HG02763 (cell line): ENCODE measurements around the gene ARFGAP1.
"Not testable (repeated sequence)": the region's sequence is repeated elsewhere in the genome, so short reads cannot be mapped to it uniquely, and the experiment has no call there.

ENCODE experiments used
- ATAC-seq: cut with Tn5 transposase; IDR thresholded peaks from one replicate; pipeline ENCODE4 v1.9.1; 2021; ENCODE audit warnings: mild to moderate bottlenecking, moderate library complexity; ENCODE audit not compliant: unreplicated experiment

Gene ARFGAP1

DNA sequence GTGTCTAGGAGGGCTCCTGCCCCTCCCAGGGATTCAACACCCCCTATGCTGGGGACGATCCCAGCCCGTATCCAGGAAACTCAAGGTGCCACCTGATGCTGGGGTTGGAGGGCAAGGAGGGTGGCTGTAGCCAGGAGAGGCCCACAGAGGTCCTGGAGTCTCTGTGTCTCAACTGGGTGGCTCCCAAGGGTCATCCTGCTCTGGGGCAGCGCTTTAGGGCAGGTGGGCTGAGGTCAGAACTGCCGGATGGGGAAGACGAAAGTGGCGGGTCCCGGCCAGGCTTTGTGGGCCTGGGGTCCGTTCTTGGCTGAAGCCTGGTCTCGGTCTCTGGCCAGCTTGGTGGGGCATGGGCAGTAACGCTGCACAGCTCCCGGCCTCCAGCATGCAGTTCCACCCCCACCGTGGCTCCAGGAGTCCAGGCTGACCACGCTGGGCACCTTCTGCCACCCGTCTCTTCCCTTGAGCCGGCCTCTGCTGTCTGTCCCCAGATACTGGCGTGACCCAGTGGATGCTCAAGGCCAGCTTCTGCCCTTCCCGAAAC lies 17.6 kb downstream of the ARFGAP1 start:
- ATAC-seq, result no peak

- ATAC-seq, result no peak
Measured at GRCh38 chr20:63290677-63291472, 18.3 kb downstream of the ARFGAP1 start.

- ATAC-seq, result no peak
Measured at GRCh38 chr20:63291811-63292210, 19.2 kb downstream of the ARFGAP1 start.

- no peak for ATAC-seq
Measured at GRCh38 chr20:63292292-63292701, 19.7 kb downstream of the ARFGAP1 start.

GRCh38 chr20:63292904-63293303 lies 20.3 kb downstream of the ARFGAP1 start, which contains the start of gene COL20A1:
Gene COL20A1 (plus strand): TSS chr20:63293186. CDS start chr20:63295108, 1,922 bp downstream.
- ATAC-seq, result no peak

DNA sequence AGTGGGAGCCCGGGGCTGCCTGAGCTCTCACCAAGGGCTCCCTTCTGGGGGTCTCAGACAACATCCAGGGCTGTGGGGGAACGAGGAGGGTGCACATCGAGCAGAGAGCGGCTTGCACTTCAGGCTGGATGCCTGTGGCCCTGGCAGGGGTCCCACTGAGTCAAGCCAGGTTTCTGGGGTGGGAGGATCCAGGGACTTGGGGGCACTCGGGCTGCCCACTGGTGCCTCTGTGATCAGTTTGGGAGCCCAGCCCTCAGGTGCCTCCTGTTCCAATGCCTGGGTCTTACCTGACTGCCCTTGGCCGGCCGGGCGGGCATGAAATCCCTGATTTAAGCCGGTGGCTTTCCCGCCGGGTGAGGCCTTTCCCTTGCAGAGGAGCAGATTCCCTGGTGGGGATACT lies 20.8 kb downstream of the ARFGAP1 start:
- ATAC-seq, result no peak

GRCh38 chr20:63293871-63294535 lies 21.4 kb downstream of the ARFGAP1 start:
- ATAC-seq, result no peak

DNA sequence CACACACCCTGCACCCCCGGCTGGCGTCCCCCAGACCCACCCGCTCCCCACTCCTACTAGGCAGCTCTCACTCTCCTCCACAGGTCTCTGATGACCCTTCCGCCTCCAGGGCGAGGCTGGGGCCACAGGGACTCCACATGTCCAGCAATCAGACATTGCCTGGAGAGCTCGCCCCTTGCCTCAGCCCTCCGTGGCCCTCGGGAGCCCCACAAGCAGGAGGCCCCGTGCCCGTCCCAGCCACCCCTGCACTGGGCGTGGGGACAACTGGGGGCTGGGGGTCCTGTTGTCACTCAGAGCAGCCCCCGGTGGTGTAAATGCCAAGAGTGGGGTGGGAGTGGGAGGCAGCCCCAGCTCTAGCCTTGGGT lies 21.9 kb downstream of the ARFGAP1 start:
- no peak for ATAC-seq

- no peak for ATAC-seq
Measured at GRCh38 chr20:63295018-63295417, 22.4 kb downstream of the ARFGAP1 start.

DNA sequence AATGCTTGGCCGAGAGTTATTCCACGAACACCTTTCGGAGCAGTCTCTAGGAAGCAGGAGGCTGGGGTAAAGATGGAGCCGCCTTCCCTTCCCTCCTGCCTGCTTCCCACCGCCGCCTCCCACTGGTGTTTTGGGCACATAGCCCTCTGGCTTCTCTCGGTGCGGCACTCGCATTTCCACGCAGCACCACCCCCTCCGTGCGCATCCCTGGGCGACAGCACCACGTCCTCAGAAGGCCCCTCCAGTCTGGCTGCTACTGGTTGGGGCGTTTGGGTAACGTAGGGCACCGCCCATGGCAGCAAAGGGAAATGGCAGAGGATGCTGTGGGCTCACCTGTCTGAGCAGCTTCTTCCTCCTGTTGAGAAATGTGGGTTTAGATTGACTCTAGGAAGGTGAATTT lies 22.8 kb downstream of the ARFGAP1 start:
- ATAC-seq, result no peak

DNA sequence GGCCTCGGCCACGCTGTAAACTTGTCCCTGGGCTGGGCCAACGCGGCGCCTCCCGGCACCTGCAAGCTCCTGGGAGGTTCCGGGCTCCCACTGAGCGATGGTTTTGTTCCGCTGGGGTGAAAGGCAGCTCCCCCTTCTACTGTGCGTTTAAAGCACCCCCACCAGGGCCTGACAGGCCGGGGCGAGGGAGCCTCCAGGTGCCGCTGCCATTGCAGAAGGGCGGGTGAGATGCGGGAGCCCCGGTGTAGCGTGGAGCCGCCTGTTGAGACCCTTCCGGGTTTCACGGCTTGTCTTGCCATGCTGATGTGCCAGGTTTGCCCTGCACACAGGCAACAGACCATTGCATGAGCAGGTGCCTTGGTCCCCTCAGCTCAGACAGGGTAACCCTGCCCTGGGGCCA lies 23.2 kb downstream of the ARFGAP1 start:
- ATAC-seq, result no peak

GRCh38 chr20:63296531-63297299 lies 24.1 kb downstream of the ARFGAP1 start:
- no peak for ATAC-seq

- ATAC-seq, result no peak
Measured at GRCh38 chr20:63297371-63297781, 24.8 kb downstream of the ARFGAP1 start.

GRCh38 chr20:63297796-63298572 lies 25.4 kb downstream of the ARFGAP1 start:
- no peak for ATAC-seq

DNA sequence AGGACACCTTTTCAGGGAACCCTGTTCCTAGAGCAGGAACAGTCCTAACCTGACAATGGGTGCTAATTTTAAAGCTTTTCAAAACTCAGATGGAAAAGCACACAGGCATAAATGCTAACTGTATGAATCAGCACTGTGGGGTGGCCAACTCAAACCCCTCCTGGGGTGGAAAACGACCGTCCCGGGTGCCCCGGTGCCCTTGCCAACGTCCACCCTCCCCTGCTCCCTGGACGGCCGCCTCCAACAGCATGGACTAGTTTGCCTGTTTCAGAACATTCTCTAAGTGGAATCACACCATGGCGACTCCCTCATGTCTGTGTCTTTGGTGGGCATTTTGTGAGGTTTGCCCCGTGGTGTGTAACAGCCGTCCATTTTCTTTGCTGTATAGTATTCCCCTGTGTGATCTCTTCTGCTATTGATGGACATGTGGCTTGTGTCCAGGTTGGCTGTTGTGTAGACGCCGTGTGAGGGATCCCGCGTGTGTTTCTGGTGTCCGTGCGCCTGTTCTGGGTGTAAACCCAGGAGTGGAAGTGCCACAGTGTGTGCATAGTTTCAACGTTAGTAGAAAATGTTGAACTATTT lies 26.2 kb downstream of the ARFGAP1 start:
- ATAC-seq, result no peak

GRCh38 chr20:63301671-63302070 lies 29.1 kb downstream of the ARFGAP1 start:
- ATAC-seq, result no peak

DNA sequence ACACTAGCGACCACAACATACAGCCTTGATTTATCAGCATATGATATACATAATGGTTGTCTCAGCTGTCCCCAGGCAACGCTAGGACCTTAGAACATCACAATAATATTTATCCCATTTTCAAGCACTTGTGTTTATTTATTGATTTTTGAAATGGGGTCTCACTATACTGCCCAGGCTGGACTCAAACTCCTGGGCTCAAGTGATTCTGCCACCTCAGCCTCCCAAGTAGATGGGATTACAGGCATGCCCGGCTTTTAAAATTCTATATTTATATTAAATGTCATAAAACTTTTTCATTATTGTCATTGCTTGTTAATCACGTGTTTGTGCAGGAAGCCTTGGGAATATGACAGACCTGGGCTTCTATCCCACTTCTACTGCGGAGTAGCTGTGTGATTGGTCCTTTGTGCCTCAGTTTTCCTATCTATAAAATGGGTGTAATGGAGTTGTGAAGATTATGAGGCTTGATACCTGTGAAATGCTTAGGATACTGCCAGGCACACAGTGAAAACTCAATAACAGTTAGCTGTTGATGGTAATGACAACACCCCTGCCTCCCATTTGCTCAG lies 30.6 kb downstream of the ARFGAP1 start:
- ATAC-seq, result no peak

DNA sequence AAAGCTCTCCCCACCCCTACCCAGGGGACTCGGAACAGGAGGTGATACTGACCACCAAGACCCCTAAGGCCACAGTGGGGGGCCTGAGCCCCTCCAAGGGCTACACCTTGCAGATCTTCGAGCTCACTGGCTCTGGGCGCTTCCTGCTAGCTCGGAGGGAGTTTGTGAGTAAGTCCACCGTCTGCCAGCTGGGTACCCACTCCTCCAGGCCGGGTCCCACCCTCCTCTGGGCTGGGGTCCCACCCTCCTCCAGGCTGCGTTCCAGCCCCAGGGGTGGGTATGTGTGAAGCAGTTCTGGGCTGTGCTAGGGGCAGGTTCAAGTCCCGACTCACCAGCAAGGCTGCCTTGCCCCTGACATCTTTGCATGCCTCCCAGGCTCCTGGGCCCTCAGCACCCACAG lies 32.8 kb downstream of the ARFGAP1 start:
- no peak for ATAC-seq

GRCh38 chr20:63305933-63306672 lies 33.5 kb downstream of the ARFGAP1 start:
- ATAC-seq, result not testable (repeated sequence)
